C1 segment of cervical spinal cord (tissue), 14 donors: ENCODE results near the gene APC2.
"Not testable (repeated sequence)": the region's sequence is repeated elsewhere in the genome, so short reads cannot be mapped to it uniquely, and the experiment has no call there.

Experiments used
- DNase-seq, 14 donors: peaks; one replicate each; lab custom pipeline; 2025; lab: John Stamatoyannopoulos, UW

Gene APC2

DNA sequence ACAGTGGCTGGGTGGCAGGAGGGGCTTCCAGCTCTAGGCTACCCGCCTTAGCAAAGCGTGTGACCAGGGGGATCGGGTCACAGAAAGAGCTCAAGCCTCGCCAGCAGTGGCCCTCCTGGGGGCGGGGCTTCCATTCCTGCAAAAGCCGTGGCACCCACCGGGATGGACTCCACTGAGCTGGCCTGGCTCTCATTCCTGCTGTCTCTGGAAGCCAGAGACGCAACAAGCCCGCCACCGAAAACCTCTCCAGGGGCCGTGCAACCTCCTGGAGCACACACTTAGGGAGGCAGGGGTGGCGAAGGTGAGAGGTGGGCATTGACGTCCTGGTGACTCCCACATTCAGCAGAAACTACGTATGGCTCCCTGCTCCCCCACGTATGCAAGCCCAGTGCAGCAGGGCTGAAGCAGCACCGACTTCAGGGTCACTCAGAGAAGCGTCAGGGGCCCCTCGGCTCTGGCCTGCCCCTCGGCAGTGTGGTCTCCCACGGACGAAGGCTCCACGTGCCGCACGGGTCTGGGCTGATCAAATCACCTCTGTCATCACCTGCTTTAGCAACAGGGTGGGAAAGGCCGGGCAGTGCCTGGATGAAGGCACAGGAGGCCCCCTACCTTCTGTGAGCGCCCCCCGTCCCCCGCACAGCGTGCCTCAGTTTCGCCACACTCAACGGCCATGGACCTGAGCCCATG is 26.0 kb downstream of the APC2 start:
- DNase-seq = no peak

- not testable (repeated sequence) for DNase-seq
Observed at GRCh38 chr19:1477056-1477455, 27.1 kb downstream of the APC2 start.

GRCh38 chr19:1478934-1479707 is 29.2 kb downstream of the APC2 start, which contains the start of gene C19orf25:
C19orf25 (minus strand) TSS chr19:1479215; CDS start chr19:1478903, 312 bp downstream.
- peak; percentile 43 to 91 (median 86) for DNase-seq

GRCh38 chr19:1481224-1481892 is 31.4 kb downstream of the APC2 start:
- DNase-seq = no peak

DNA sequence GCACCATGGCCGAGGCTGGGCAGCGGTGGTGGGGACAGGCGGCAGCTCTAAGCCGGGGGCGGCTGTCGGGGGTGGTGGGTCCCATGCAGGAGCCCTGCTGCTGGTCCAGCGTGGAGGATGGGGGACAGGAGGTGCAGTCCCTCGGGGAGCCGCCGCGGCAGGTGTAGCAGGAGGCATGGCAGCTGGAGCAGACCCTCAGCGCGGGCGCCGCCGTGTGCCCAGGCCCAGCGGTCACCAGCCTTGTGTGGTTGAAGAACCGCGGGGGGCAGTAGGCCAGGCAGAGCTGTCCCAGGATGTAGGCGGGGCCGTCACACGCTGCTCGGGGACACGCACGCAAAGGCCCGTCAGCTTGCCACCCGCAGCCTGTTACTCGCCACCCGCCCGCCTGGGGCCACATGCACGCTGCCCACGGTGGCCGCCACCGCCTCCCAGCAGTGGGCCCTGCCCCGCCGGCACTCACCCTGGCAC is 32.0 kb downstream of the APC2 start:
- no peak for DNase-seq

GRCh38 chr19:1482361-1483130 is 32.6 kb downstream of the APC2 start:
- DNase-seq = no peak

DNA sequence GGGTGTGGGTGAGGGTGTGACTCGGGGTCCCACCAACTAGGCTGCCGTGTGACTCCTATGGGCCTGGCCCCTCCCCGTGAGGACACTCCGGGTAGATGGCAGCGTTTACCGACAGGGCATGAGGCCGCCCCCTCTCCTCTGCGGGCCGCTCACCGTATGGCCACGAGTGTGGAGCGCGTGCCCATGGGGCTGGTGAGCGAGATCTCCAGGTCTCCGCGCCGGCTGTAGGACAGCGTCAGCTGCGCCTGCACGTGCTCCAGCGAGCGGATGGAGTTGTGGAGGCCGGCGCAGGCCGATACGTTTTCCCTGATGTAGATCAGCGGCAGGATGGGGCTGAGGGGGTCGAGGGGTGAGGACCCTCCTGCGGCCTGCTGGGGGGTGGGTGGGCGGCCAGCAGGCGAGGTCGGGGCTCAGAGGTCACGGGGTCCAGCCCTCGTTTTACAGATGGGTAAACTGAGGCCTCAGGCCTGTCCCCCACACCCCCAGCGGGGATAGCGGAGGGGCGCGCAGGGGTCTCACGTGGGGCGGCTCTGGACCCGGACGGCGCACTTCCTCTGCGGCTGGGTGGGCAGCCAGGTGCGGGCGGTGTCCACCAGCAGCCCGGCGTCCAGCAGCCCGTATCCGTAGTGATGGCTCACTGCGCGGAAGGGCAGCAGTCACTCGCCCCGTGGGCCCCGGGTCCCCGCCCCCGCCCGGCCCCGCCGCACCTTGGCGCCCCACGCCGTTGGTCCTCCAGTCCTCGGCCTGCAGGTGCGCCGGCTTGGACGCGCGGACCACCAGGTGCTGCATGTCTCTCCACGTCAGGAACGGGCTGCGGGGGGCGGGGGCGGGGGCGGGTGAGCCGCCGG is 33.4 kb downstream of the APC2 start:
- no peak for DNase-seq

DNA sequence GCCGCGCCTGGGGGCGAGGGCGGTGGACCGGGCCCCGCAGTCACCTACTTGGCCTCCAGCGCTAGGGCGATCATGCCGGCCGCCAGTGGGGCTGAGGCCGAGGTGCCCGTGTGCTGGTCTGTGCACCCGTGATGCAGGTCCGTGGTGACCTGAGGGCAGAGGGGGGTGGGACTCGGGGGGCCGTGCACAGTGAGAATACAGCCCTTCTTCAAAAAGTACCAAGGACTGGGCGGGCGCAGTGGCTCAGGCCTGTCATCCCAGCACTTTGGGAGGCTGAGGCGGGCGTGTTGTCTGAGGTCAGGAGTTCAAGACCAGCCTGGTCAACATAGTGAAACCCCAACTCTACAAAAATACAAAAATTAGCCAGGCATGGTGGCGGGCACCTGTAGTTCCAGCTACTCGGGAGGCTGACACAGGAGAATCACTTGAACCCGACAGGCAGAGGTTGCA is 34.1 kb downstream of the APC2 start:
- no peak for DNase-seq

DNA sequence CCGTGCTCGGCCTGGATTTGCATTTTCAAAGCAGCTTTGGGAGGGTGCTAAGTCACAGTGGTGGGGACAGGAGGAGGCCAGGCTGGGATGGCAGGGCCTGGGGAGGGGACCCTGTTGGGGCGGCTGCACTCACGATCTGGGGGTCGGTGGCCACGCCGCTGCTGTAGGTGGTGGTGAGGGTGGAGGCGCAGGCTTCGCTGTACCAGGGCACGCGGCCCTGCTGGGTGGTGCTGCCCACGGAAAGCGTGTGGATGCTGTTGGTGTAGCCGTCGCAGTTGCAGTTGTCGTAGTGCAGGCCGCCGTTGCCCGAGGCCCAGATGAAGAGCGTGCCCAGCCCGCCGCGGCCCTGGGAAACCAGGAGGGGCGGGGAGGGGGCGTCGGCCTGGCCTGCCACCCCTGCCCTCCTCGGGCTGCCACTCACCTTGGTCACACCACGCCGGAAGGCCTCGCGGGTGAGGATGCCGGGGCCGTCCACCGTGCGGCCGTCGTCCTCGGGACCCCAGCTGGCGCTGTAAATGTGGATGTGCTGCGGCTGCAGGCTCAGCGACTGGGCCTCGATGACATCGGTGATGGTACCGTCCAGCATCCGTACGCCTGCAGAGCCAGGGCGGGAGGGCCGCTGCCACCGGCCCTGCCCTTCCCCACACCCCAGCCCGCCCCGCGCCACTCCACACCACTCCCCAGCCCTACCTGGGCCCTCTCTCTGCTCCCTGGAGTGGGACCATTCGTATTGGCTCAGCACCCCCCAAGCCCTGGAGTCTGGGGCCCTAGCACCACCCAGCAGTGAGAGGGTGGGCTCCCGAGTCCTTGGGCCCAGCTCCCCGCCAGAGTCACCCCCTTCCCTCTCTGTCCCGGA is 37.0 kb downstream of the APC2 start:
- no peak for DNase-seq

GRCh38 chr19:1487576-1488281 is 37.8 kb downstream of the APC2 start:
- no peak for DNase-seq

- DNase-seq = no peak
Observed at GRCh38 chr19:1488282-1488601, 38.3 kb downstream of the APC2 start.

- DNase-seq = no peak
Observed at GRCh38 chr19:1489463-1490310, 39.8 kb downstream of the APC2 start.

- DNase-seq = peak; percentile 73 to 100 (median 99)
Observed at GRCh38 chr19:1490311-1491113, 40.6 kb downstream of the APC2 start, which contains the start of gene PCSK4. PCSK4 (minus strand) TSS chr19:1490350; CDS start chr19:1490346, 4 bp downstream.

DNA sequence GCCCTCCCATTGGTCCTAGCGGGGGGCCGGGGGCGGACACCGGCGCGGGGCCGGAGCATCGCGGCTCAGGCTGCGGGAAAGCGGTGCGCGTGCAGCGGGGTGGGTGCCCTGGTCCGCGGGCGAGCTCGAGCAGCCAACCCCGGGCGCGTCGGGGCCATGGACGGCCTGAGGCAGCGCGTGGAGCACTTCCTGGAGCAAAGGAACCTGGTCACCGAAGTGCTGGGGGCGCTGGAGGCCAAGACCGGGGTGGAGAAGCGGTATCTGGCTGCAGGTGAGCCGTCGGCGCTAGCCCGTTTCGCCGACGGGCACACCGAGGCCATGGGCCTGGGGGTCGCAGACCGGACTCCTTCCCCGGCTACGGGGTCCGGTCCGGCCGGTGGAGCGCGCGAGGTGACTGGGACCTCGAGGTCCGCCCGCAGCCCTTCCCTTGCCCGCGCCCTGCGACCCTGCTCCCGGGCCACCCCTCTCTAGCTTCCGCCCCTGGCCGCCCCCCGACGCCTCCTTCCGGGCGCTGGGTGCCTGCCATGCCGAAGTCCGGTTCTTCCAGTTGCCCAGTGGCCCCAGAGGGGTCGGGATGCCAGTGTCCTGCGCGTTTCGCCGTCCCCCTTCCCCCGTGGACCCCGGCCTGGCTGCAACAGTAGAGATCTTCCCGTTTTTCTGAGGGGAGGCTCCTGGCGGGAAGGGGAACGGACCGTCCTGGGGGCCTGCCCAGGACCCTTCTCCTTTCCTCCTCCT is 41.4 kb downstream of the APC2 start, which contains the start of gene REEP6:
Gene REEP6, plus strand, starts transcription at position 68 of the 735 bp plus-strand sequence. Its CDS starts 89 bp downstream, at position 157.
- DNase-seq = no peak

GRCh38 chr19:1491849-1492170 is 41.9 kb downstream of the APC2 start:
- DNase-seq = no peak

DNA sequence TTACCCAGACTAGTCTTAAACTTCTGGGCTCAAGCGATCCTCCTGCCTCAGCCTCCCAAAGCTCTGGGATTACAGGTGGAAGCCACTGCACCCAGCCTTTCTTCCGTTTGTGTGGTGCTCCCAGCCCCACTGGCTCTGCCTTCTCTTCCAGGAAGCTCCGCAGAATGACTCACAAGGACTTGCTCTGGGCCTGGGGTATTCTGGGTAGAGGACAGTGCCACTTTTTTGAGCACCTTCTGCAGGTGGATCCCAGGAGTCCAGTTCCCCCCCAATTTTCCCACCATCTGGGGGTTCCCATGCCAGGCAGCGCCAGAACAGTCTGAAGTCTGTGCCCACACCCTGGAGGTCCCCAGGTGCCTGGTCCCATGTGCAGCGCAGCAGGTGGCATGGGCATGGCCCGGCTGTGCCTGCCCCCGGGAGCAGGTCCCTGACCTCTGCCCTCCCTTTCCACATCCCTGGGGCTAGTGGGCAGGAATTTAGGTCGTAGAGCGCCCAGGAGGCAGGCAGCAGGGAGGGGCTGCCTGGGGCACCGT is 42.6 kb downstream of the APC2 start:
- DNase-seq = no peak
